Mucosa of descending colon (tissue), 3 donors: ENCODE data around the gene MATN3. TPM values are rescaled to one million over a fixed set of nuclear protein-coding genes. Genes with fewer than 3 reads are reported as not detected.

ENCODE experiments used
- ATAC-seq: fragments of 200-7000 bp; cut with Tn5 transposase; one replicate; pipeline ENCODE4 v1.9.1; 2020; ENCODE audit warnings: mild to moderate bottlenecking, moderate library complexity
- DNase-seq, 3 donors: peaks; one replicate each; pipeline ENCODE4 v3.0.0-alpha.2; 2020
- H3K36me3 ChIP-seq: fragments of 200-600 bp; one replicate; pipeline ENCODE4 v1.8.0; 2021; ENCODE audit warnings: low read depth, mild to moderate bottlenecking
- H3K4me1 ChIP-seq: fragments of 200-600 bp; one replicate; pipeline ENCODE4 v1.8.0; 2021; ENCODE audit warnings: low read depth, mild to moderate bottlenecking
- H3K4me3 ChIP-seq: fragments of 200-600 bp; one replicate; pipeline ENCODE4 v1.8.0; 2021; ENCODE audit warnings: mild to moderate bottlenecking
- H3K9me3 ChIP-seq: fragments of 200-600 bp; one replicate; pipeline ENCODE4 v1.8.0; 2021; ENCODE audit warnings: mild to moderate bottlenecking
- intact Hi-C, 2 donors: fragments of 100-400 bp; cut with DNase I in 1 of 2; cut with micrococcal nuclease in 1 of 2; formaldehyde crosslinking; loops; one replicate each; pipeline versions ENCODE4 v1.11.0 to v1.11.1; 2022; cut with DNase I, micrococcal nuclease
- total RNA-seq, 3 donors: library from RNA; stranded (reverse); fragmentation: NEBNext Ultra II Directional in 2 of 3; extraction: Animal tissue kit (Norgen Biotek cat#: 25700) in 2 of 3; gene quantifications; one replicate each; pipeline versions ENCODE4 v1.2.1 to v1.2.4, GENCODE V29; 2021 to 2023
- TF ChIP-seq, protein P1 (sequence below): fragments of 200-600 bp; IDR thresholded peaks from one replicate; pipeline ENCODE4 v1.8.0; 2022; ENCODE audit warnings: antibody characterized with exemption, mild to moderate bottlenecking
- donor health status: DM: no; HTN: no; CAD: no; lungs with moderate emphysema.
- donor health status: DM: no; HTN: no; CAD: no.
- donor health status: DM: no; HTN: yes; CAD: no.

Gene MATN3
- total RNA-seq, 3 donors from 2014 or later = 0.70 to 0.89 TPM; not detected in 1

GRCh38 chr2:20008703-20009102, 3.8 kb downstream of the MATN3 start:
- Histone ChIP-seq H3K9me3 (no peaks in the 10 kb centered on the region), H3K36me3 (no peaks in the 10 kb centered on the region), H3K4me3 (no peak overlapping the region), H3K4me1 (peaks cover 9% of the 10 kb centered on the region)
- ATAC-seq (peak; percentile 19), DNase-seq (peak in 1 of 3 donors; percentile 6)
- intact Hi-C loops = no loop called here
- TF ChIP-seq, protein P1, sequence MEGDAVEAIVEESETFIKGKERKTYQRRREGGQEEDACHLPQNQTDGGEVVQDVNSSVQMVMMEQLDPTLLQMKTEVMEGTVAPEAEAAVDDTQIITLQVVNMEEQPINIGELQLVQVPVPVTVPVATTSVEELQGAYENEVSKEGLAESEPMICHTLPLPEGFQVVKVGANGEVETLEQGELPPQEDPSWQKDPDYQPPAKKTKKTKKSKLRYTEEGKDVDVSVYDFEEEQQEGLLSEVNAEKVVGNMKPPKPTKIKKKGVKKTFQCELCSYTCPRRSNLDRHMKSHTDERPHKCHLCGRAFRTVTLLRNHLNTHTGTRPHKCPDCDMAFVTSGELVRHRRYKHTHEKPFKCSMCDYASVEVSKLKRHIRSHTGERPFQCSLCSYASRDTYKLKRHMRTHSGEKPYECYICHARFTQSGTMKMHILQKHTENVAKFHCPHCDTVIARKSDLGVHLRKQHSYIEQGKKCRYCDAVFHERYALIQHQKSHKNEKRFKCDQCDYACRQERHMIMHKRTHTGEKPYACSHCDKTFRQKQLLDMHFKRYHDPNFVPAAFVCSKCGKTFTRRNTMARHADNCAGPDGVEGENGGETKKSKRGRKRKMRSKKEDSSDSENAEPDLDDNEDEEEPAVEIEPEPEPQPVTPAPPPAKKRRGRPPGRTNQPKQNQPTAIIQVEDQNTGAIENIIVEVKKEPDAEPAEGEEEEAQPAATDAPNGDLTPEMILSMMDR = no peak

- ATAC-seq (no peak), DNase-seq (no peak)
- Histone ChIP-seq H3K4me3 (no peak overlapping the region), H3K4me1 (no peaks in the 10 kb centered on the region), H3K9me3 (no peaks in the 10 kb centered on the region), H3K36me3 (no peaks in the 10 kb centered on the region)
- intact Hi-C loops = no loop called here
- TF ChIP-seq, protein P1 = no peak
Observed at GRCh38 chr2:20005891-20006470, 6.5 kb downstream of the MATN3 start.

GRCh38 chr2:20005067-20005627, 7.3 kb downstream of the MATN3 start:
- no peaks in the 10 kb centered on the region for H3K4me1 ChIP-seq
- H3K9me3 ChIP-seq = no peaks in the 10 kb centered on the region
- TF ChIP-seq, protein P1 = no peak
- H3K36me3 ChIP-seq = no peaks in the 10 kb centered on the region
- H3K4me3 ChIP-seq = no peak overlapping the region
- ATAC-seq (no peak), DNase-seq (no peak)
- intact Hi-C loops = no loop called here

- Histone ChIP-seq H3K36me3 (no peaks in the 10 kb centered on the region), H3K4me3 (no peak overlapping the region), H3K4me1 (no peaks in the 10 kb centered on the region), H3K9me3 (no peaks in the 10 kb centered on the region)
- ATAC-seq (no peak), DNase-seq (no peak)
- intact Hi-C loops = no loop called here
- TF ChIP-seq, protein P1 = no peak
Observed at GRCh38 chr2:20001361-20001863, 11.1 kb downstream of the MATN3 start.

DNA sequence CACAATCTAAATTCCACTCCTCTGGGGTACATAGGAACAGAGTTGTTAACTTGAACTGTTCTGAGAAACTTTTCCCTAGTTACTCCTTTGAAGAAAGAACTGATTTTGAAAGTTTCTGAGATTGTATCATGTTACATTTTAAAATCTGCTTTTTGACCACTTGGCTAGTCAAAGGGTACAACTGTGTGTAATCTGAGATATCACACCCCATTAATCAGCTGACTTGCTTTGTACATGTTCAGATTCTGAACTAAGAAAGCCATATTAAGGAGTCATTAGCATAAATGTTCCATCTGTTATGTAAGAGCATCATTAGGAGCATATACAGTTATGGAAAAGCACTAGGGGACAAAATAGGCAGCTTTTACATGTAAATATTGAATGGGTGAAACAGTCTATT, 18.7 kb downstream of the MATN3 start:
- no peaks in the 10 kb centered on the region for H3K36me3 ChIP-seq
- no peak for DNase-seq
- H3K9me3 ChIP-seq = no peaks in the 10 kb centered on the region
- peaks cover 9% of the 10 kb centered on the region for H3K4me1 ChIP-seq
- TF ChIP-seq, protein P1 = no peak
- no peak overlapping the region for H3K4me3 ChIP-seq
- intact Hi-C loops = no loop called here
- no peak for ATAC-seq
